Thymus (tissue), 11 donors: ENCODE data around the gene PSD4. TPM values are rescaled to one million over a fixed set of nuclear protein-coding genes. Genes with fewer than 3 reads are reported as not detected.

Experiments used
- DNase-seq, 9 donors: peaks; one replicate each; pipeline ENCODE4 v3.0.0-alpha.2; 2013; ENCODE audit warnings: low spot score in 9 of 9, low read depth in 6 of 9, missing footprints in 1 of 9
- H3K27ac ChIP-seq, 2 donors: one replicate each; pipeline ENCODE4 v1.5.1; 2013; ENCODE audit warnings: control low read depth in 1 of 2, low read depth in 1 of 2, low read length in 1 of 2, mild to moderate bottlenecking in 1 of 2, moderate library complexity in 1 of 2
- H3K27me3 ChIP-seq, 2 donors: one replicate each; pipeline ENCODE4 v1.5.1; 2013; ENCODE audit warnings: low read length in 1 of 2; ENCODE audit not compliant: control insufficient read depth in 2 of 2, insufficient read depth in 1 of 2
- H3K36me3 ChIP-seq, 2 donors: one replicate each; pipeline ENCODE4 v1.5.1; 2013; ENCODE audit warnings: low read length in 1 of 2, mild to moderate bottlenecking in 1 of 2, moderate library complexity in 1 of 2; ENCODE audit not compliant: control insufficient read depth in 2 of 2, insufficient read depth in 2 of 2
- H3K4me1 ChIP-seq, 2 donors: one replicate each; pipeline ENCODE4 v1.5.1; 2013; ENCODE audit warnings: low read length in 2 of 2; ENCODE audit not compliant: control insufficient read depth in 2 of 2, insufficient read depth in 2 of 2
- H3K4me3 ChIP-seq, 2 donors: one replicate each; pipeline ENCODE4 v1.5.1; 2013; ENCODE audit warnings: low read length in 2 of 2, control low read depth in 1 of 2, mild to moderate bottlenecking in 1 of 2
- H3K9me3 ChIP-seq, 2 donors: one replicate each; pipeline ENCODE4 v1.5.1; 2013; ENCODE audit warnings: low read length in 1 of 2, mild to moderate bottlenecking in 1 of 2; ENCODE audit not compliant: control insufficient read depth in 2 of 2, insufficient read depth in 1 of 2
- WGBS: extraction: QIAGEN DNeasy Blood & Tissue Kit; methylation state at CpG from one replicate; pipeline ENCODE4 v1.1.7; 2013; 5-methylcytosine and 5-hydroxymethylcytosine counted together
- polyA plus RNA-seq: library from polyadenylated mRNA; stranded (reverse); fragments of 200-250 nt; gene quantifications from one replicate; pipeline ENCODE4 v1.2.3, GENCODE V29; 2013
- total RNA-seq: library from RNA; stranded (reverse); fragments of 120-200 nt; gene quantifications from one replicate; pipeline ENCODE4 v1.2.4, GENCODE V29; 2013
- donor health status: healthy.

PSD4 gene
- total and polyA plus RNA-seq, 2 donors, result 81.8 to 92.1 TPM

DNA sequence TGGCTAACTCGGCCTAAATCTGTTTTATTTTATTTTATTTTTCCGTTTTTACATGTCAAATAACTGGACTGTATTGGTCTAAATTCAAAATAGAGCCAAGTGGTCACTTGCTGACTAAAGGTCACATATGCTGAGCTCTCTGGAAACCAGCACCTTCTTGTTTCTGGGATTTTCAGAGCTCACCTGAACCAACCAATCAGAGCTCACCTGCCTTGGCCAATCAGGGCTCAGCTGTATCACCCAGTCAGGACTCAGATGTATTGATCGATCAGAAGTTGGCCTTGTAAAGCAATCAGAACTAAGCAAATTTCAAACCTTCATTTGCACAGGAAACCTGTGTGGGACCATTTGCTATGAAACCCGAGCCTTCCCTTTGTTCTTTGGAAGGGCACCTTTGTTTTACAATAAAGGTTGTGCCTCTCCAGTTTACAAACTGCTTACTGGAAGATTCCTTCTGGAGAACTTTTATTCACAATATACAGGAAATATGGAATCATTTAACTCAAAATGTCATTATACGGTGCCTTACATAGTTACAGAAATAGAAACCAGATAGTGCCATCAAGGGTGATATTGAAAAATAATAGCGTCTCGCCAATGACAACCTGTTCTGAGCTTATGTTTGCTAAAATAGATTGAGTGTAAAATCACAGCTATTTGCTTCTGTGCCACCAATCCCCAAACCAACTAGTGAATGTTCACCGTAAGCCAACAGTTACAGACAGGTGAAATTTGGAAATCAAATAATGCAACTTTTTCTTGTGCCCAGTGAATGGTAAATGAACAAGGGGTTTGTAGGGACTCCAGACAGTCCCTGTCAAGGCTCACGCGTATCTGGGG, 17.3 kb upstream of the PSD4 start:
- 71% methylated on average over 10 of the region's 10 CpGs for WGBS
- H3K27me3 ChIP-seq, result no peaks in the 10 kb centered on the region
- DNase-seq, result peak in 1 of 9 donors; percentile 64
- H3K4me3 ChIP-seq, result peak overlapping the region; percentile 33 to 83
- peak overlapping the region in 1 of 2 donors; percentile 62 for H3K27ac ChIP-seq
- no peaks in the 10 kb centered on the region for H3K9me3 ChIP-seq
- no peaks in the 10 kb centered on the region for H3K36me3 ChIP-seq
- H3K4me1 ChIP-seq, result peaks cover 0 to 13% of the 10 kb centered on the region in 2 donors

DNA sequence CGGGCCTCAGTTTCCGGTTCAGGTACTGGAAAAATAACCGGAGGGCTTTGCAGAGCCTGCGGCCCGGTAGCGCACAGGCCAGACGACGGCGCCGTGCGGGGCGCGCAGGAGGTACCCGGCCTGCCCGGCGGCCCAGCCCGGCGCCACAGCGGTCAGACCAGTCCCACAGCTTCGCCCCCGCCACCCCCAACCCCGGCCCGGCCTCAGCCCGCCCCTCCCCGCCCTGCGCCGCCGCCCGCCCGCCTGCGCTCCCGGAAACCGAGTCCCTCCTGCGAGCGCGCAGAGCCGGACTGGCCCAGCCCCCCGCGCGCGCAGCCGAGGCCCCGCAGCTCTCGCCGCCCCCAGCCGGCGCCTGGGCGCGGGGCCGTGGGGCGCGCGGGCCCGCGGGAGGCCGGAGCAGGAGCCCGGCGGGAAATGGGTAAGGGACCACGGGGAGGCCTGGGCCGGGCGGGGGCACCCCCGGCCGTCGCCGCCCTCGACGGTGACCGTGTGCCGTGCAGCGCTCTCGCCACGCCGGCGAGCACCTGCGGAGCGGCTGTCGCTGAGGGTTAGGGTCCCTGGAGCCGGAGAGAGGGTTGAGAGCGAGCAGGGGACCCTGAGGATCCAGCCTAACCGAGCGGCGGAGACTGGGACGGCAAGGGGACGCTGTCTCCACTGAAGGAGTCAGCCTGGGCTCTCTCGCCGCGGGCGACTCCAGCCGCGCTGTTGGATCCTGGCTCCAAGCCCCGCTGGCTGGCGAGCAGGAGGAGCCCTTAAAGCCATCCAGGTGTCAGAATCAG, 16.5 kb upstream of the PSD4 start:
- Histone ChIP-seq H3K27me3 (no peaks in the 10 kb centered on the region), H3K4me3 (peak overlapping the region; percentile 59 to 83), H3K27ac (peak overlapping the region in 1 of 2 donors; percentile 62), H3K4me1 (peaks cover 0 to 13% of the 10 kb centered on the region in 2 donors), H3K9me3 (no peaks in the 10 kb centered on the region), H3K36me3 (no peaks in the 10 kb centered on the region)
- DNase-seq, result peak in 1 of 9 donors; percentile 66
- 1% methylated on average over 92 of the region's 92 CpGs for WGBS

DNA sequence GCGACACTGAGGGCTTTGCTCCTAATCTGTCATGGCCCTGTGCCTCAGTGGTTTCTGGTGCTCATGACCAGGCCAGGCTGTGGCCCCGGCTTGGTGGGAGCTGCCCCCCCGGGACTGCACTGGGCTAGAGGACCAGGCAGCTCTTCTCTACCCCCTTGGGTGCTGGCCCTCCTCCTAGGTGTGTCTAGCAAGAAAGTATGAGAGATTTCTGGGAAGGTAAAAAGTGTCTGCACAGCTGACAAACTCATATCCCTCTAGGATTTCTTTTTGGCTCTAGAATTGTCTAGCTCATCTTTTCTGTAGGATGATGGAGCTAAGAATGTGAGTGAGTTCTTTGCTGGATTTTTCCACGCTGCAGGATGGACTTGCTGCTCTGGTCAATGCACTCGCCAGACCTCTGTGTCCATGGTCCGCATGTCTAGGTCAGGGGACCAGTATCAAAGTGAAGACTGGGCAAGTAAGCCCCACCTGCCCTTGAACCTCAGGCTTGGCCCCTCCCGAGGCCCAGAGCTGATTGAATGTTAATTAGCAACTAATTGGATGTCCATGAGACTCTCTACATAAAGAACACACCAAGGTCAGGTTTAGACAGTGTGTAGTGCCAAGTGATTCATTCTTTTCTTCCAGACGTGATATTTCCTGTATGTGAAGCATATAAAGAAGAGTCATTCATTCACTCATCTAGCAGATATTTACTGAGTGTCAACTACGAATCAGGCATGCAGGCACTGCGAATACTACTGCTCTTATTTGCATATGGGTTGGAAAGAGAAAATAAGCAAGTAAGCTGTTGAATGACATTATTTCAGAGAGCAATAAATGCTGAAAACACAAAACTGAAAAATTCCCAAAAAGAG, 15.6 kb upstream of the PSD4 start:
- Histone ChIP-seq H3K27me3 (no peaks in the 10 kb centered on the region), H3K4me3 (peak overlapping the region; percentile 59 to 83), H3K27ac (peak overlapping the region in 1 of 2 donors; percentile 54), H3K4me1 (peaks cover 0 to 13% of the 10 kb centered on the region in 2 donors), H3K9me3 (no peaks in the 10 kb centered on the region), H3K36me3 (no peaks in the 10 kb centered on the region)
- 75% methylated on average over 10 of the region's 10 CpGs for WGBS
- no peak for DNase-seq

DNA sequence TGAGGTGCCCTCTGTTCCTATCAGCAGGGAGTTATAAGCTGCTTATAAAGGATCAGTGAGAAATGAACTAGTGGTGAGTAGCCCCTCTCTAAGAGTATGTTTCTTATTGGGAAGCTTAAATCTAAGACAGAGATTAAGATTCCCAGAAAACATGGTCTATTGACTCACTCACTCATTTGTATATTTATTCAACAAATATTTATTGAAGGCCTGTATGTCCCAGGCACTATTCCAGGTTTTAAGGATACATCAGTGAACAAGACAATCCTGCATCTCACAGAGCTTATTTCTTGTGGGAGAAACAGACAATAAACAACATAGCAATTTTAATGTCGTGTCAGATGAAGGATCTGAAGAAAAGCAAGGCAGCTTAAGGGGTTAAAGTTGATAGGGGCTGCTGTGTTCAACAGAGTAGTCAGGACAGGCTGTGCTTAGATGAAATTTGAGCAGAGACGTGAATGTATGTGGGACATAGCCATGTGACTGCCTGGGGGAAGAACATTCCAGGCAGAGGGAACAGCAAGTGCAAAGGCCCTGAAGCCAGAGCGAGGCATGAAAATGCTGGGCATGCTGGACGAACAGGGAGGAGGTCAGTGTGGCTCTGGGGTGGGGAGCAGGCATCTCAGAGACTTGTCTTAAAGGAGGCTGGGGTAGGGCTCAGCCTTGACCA, 14.8 kb upstream of the PSD4 start:
- 96% methylated on average over 4 of the region's 4 CpGs for WGBS
- no peak for DNase-seq
- Histone ChIP-seq H3K27me3 (no peaks in the 10 kb centered on the region), H3K36me3 (no peaks in the 10 kb centered on the region), H3K27ac (no peak overlapping the region), H3K9me3 (no peaks in the 10 kb centered on the region), H3K4me1 (peaks cover 0 to 13% of the 10 kb centered on the region in 2 donors), H3K4me3 (no peak overlapping the region)

DNA sequence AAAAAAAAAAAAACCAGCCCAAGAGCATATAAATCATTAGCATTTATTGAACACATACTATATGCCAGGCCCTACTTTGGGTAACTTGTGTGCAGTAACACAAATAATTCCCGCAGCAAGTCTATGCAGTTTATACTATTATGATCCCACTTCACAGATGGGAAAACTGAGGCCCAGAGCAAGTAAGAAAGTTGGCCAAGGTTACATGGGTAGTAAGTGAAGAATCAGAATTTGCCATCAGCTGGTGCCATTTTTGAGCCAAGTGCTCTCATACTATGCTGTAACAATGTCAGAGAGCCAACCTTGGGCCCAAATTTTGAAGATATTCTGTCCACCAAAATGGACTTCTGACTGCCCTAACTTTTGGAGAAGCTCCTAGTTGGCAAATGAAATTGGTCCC, 13.5 kb upstream of the PSD4 start:
- Histone ChIP-seq H3K4me1 (peaks cover 0 to 13% of the 10 kb centered on the region in 2 donors), H3K27me3 (no peaks in the 10 kb centered on the region), H3K27ac (no peak overlapping the region), H3K9me3 (no peaks in the 10 kb centered on the region), H3K4me3 (no peak overlapping the region), H3K36me3 (no peaks in the 10 kb centered on the region)
- no peak for DNase-seq
- 98% methylated on average over 1 of the region's 1 CpG for WGBS

DNA sequence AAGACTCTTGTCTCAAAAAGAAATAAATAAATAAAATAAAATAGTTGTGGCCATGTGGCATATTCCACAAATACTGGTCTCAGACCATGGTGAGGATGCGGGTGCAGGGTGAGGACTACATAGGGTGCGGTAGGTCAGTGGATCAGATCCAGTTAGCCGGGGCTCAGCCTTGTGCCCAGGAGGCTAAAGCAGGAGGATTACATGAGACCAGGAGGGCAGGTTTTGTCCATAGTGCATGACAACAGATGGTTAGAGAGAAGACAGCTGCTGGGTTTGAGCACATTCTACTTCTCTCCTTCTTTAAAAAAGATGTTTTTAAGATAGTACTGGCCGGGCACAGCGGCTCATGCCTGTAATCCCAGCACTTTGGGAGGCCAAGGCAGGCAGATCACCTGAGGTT, 12.8 kb upstream of the PSD4 start:
- no peaks in the 10 kb centered on the region for H3K9me3 ChIP-seq
- no peaks in the 10 kb centered on the region for H3K27me3 ChIP-seq
- 97% methylated on average over 5 of the region's 5 CpGs for WGBS
- no peak overlapping the region for H3K4me3 ChIP-seq
- H3K27ac ChIP-seq, result no peak overlapping the region
- no peaks in the 10 kb centered on the region for H3K36me3 ChIP-seq
- no peak for DNase-seq
- peaks cover 0 to 13% of the 10 kb centered on the region in 2 donors for H3K4me1 ChIP-seq

DNA sequence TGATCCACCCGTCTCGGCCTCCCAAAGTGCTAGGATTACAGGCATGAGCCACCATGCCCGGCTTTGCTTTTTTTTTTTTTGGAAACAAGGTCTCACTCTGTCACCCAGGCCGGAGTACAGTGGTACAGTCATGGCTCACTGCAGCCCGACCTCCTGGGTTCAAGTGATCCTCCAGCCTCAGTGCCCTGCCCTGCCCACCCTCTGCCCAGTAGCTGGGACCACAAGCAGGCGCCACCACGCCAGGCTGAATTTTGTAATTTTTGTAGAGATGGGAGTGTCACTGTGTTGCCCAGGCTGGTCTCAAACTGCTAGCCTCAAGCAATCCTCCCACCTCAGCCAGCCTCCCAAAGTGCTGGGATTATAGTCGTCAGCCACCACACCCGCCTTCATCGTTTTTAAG, 11.6 kb upstream of the PSD4 start:
- no peaks in the 10 kb centered on the region for H3K9me3 ChIP-seq
- peaks cover 1 to 11% of the 10 kb centered on the region in 2 donors for H3K4me1 ChIP-seq
- no peaks in the 10 kb centered on the region for H3K27me3 ChIP-seq
- 98% methylated on average over 10 of the region's 10 CpGs for WGBS
- H3K4me3 ChIP-seq, result no peak overlapping the region
- H3K27ac ChIP-seq, result no peak overlapping the region
- DNase-seq, result no peak
- H3K36me3 ChIP-seq, result no peaks in the 10 kb centered on the region

DNA sequence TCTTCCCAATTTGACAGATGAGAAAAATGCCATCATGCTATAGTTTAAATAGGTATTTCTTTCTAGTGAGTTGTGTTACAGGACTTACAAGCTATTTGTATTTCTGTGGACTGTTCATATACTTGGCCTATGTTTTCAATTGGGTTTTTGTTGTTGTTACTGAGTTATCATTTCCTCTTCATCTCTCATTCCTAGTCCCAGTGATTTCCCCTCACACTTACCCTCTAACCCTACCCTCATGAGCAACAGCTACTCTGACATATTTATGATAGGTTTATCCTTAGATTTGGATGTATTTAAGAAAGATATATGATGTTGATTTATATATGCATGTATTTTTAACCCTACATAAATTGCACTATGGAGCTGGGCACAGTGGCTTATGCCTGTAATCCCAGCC, 10.9 kb upstream of the PSD4 start:
- Histone ChIP-seq H3K36me3 (no peaks in the 10 kb centered on the region), H3K4me3 (no peak overlapping the region), H3K9me3 (no peaks in the 10 kb centered on the region), H3K4me1 (peaks cover 6 to 15% of the 10 kb centered on the region in 2 donors), H3K27ac (no peak overlapping the region), H3K27me3 (no peaks in the 10 kb centered on the region)
- DNase-seq, result no peak
